Measurements from ENCODE around the gene CD99. TPM values are rescaled to one million over a fixed set of nuclear protein-coding genes. Genes with fewer than 3 reads are reported as not detected.

Gene CD99
- total and polyA plus RNA-seq, 4 donors: 292 to 416 (median 407) TPM

DNA sequence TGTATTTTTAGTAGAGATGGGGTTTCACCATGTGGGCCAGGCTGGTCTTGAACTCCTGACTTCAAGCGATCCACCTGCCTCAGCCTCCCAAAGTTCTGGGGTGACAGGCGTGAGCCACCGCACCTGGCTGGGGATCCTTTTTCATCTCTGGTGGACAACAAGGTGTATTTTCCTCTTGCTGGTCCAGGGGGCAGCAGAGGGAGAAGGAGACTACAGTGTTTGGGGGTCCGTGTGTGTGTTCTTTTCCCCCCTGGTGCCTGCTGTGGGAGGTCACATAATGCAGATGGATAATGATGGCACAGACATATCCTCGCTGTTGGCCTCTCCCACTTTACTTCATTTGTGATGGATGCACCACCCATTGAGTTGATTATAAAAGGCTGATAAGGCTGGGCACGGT is 39.0 kb upstream of the CD99 start:
- ATAC-seq (ENCODE audit: low FRiP score): no peak
- DNase-seq: no peak
- no peaks in the 10 kb centered on the region for H3K36me3 ChIP-seq (ENCODE audit: control insufficient read depth in 1 of 2, insufficient read depth in 2 of 2, low read length in 1 of 2)
- H3K9me3 ChIP-seq (ENCODE audit: control insufficient read depth, low read length): no peaks in the 10 kb centered on the region
- H3K27me3 ChIP-seq (ENCODE audit: control insufficient read depth in 1 of 2, insufficient read depth in 2 of 2, low read length in 1 of 2): no peaks in the 10 kb centered on the region
- 91 to 95% methylated on average over 6 of the region's 6 CpGs for WGBS, 2 donors
- H3K4me1 ChIP-seq (ENCODE audit: control insufficient read depth in 1 of 2, insufficient read depth in 2 of 2, low read length in 2 of 2): no peaks in the 10 kb centered on the region
- H3K4me3 ChIP-seq (ENCODE audit: low read length in 2 of 2): no peak overlapping the region
- intact Hi-C loops (cut with DNase I): no loop called here
- no peak overlapping the region for H3K27ac ChIP-seq (ENCODE audit: low read depth in 1 of 2, low read length in 2 of 2)

- intact Hi-C loops (cut with DNase I): no loop called here
- H3K27ac ChIP-seq (ENCODE audit: low read depth in 1 of 2, low read length in 2 of 2): no peak overlapping the region
- no peaks in the 10 kb centered on the region for H3K9me3 ChIP-seq (ENCODE audit: control insufficient read depth, low read length)
- H3K27me3 ChIP-seq (ENCODE audit: control insufficient read depth in 1 of 2, insufficient read depth in 2 of 2, low read length in 1 of 2): no peaks in the 10 kb centered on the region
- H3K4me3 ChIP-seq (ENCODE audit: low read length in 2 of 2): no peak overlapping the region
- H3K4me1 ChIP-seq (ENCODE audit: control insufficient read depth in 1 of 2, insufficient read depth in 2 of 2, low read length in 2 of 2): no peaks in the 10 kb centered on the region
- WGBS, 2 donors: 82% methylated on average over 13 of the region's 13 CpGs
- no peak for ATAC-seq (ENCODE audit: low FRiP score)
- H3K36me3 ChIP-seq (ENCODE audit: control insufficient read depth in 1 of 2, insufficient read depth in 2 of 2, low read length in 1 of 2): no peaks in the 10 kb centered on the region
- no peak for DNase-seq
Observed at GRCh38 chrX:2654436-2655340, 36.4 kb upstream of the CD99 start.

GRCh38 chrX:2656257-2656836 is 34.7 kb upstream of the CD99 start:
- no peaks in the 10 kb centered on the region for H3K27me3 ChIP-seq (ENCODE audit: control insufficient read depth in 1 of 2, insufficient read depth in 2 of 2, low read length in 1 of 2)
- WGBS, 2 donors: 89% methylated on average over 7 of the region's 7 CpGs

DNA sequence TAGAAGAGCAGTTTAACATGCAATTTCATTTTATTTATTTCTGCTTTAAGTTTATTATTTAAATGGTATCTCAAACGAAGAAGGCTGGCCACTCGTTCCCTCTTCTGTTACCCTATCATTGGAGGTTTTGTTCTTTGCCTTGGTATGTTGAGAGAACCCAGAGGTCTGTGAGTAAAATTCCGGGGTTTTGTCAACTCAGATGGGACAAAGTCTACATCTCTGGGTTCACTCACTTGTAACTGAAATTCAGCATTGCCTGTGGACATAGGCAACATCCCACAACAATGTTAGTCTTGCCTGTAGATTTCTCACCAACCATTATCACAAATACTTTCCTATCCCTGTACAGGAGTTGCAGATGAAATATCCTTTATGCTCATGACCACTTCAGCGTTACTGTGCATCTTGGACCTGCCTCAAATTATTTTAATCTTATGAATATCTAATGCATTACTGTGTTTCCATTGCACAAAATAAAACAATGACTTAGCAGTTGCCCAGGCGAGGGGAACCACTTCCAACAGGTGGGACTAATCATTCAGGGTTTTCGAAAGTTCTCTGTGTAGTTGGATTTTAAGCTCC is 33.5 kb upstream of the CD99 start:
- ATAC-seq (ENCODE audit: low FRiP score) (no peak), DNase-seq (no peak)
- intact Hi-C loops (cut with DNase I): no loop called here
- Histone ChIP-seq H3K36me3 (ENCODE audit: control insufficient read depth in 1 of 2, insufficient read depth in 2 of 2, low read length in 1 of 2) (no peaks in the 10 kb centered on the region), H3K27ac (ENCODE audit: low read depth in 1 of 2, low read length in 2 of 2) (no peak overlapping the region), H3K9me3 (ENCODE audit: control insufficient read depth, low read length) (no peaks in the 10 kb centered on the region), H3K4me3 (ENCODE audit: low read length in 2 of 2) (no peak overlapping the region), H3K27me3 (ENCODE audit: control insufficient read depth in 1 of 2, insufficient read depth in 2 of 2, low read length in 1 of 2) (no peaks in the 10 kb centered on the region), H3K4me1 (ENCODE audit: control insufficient read depth in 1 of 2, insufficient read depth in 2 of 2, low read length in 2 of 2) (no peaks in the 10 kb centered on the region)
- 83 to 91% methylated on average over 6 of the region's 6 CpGs for WGBS, 2 donors

More at GRCh38 chrX:2656257-2656836, 34.7 kb upstream of the CD99 start:
- Histone ChIP-seq H3K9me3 (ENCODE audit: control insufficient read depth, low read length) (no peaks in the 10 kb centered on the region), H3K4me3 (ENCODE audit: low read length in 2 of 2) (no peak overlapping the region), H3K4me1 (ENCODE audit: control insufficient read depth in 1 of 2, insufficient read depth in 2 of 2, low read length in 2 of 2) (no peaks in the 10 kb centered on the region), H3K27ac (ENCODE audit: low read depth in 1 of 2, low read length in 2 of 2) (no peak overlapping the region), H3K36me3 (ENCODE audit: control insufficient read depth in 1 of 2, insufficient read depth in 2 of 2, low read length in 1 of 2) (no peaks in the 10 kb centered on the region)
- no peak for DNase-seq
- intact Hi-C loops (cut with DNase I): no loop called here
- no peak for ATAC-seq (ENCODE audit: low FRiP score)

DNA sequence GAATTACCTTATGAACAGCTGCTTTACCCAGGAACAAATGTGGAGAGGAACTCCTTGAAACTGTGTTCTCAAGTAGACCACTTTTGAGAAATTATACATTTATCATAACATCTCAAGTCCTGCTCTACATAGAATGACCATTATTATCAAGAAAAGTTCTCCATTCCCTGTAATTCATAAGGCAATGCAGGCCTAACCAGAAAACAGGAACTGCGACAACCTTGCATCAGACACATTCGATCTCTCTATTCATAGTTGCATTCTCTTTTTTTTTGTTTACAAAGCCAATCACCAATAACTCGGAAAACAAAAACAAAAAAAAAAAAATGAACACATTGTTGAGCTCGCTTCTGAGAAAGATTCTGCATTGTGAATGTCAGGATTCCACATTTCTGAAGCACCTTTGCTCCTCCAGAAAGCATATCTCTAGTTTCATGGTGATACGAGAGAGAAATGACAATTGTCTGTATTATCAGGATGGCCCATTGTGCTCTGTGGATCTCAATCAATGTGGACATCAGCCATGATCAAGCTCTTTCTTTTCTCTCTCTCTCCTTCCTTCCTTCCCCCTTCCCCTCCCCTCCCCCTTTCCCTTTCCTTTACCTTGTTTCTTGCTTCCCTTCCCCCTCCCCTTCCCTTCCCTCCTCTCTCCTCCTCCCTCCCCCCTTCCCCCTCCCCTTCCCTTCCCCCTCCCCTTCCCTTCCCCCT is 32.4 kb upstream of the CD99 start:
- H3K27me3 ChIP-seq (ENCODE audit: control insufficient read depth in 1 of 2, insufficient read depth in 2 of 2, low read length in 1 of 2): no peaks in the 10 kb centered on the region
- WGBS, 2 donors: 88 to 91% methylated on average over 5 of the region's 5 CpGs
- no peak overlapping the region for H3K4me3 ChIP-seq (ENCODE audit: low read length in 2 of 2)
- no peaks in the 10 kb centered on the region for H3K4me1 ChIP-seq (ENCODE audit: control insufficient read depth in 1 of 2, insufficient read depth in 2 of 2, low read length in 2 of 2)
- no peaks in the 10 kb centered on the region for H3K9me3 ChIP-seq (ENCODE audit: control insufficient read depth, low read length)
- no peak for DNase-seq
- no peak overlapping the region for H3K27ac ChIP-seq (ENCODE audit: low read depth in 1 of 2, low read length in 2 of 2)
- H3K36me3 ChIP-seq (ENCODE audit: control insufficient read depth in 1 of 2, insufficient read depth in 2 of 2, low read length in 1 of 2): no peaks in the 10 kb centered on the region
- no peak for ATAC-seq (ENCODE audit: low FRiP score)
- intact Hi-C loops (cut with DNase I): no loop called here

GRCh38 chrX:2662586-2662985 is 28.5 kb upstream of the CD99 start:
- H3K36me3 ChIP-seq (ENCODE audit: control insufficient read depth in 1 of 2, insufficient read depth in 2 of 2, low read length in 1 of 2): no peaks in the 10 kb centered on the region
- intact Hi-C loops (cut with DNase I): no loop called here
- WGBS, 2 donors: 76 to 85% methylated on average over 5 of the region's 5 CpGs
- DNase-seq: no peak
- H3K27me3 ChIP-seq (ENCODE audit: control insufficient read depth in 1 of 2, insufficient read depth in 2 of 2, low read length in 1 of 2): no peaks in the 10 kb centered on the region
- no peak for ATAC-seq (ENCODE audit: low FRiP score)
- no peaks in the 10 kb centered on the region for H3K4me1 ChIP-seq (ENCODE audit: control insufficient read depth in 1 of 2, insufficient read depth in 2 of 2, low read length in 2 of 2)
- H3K9me3 ChIP-seq (ENCODE audit: control insufficient read depth, low read length): no peaks in the 10 kb centered on the region
- H3K4me3 ChIP-seq (ENCODE audit: low read length in 2 of 2): no peak overlapping the region
- no peak overlapping the region for H3K27ac ChIP-seq (ENCODE audit: low read depth in 1 of 2, low read length in 2 of 2)

- Histone ChIP-seq H3K4me3 (ENCODE audit: low read length in 2 of 2) (no peak overlapping the region), H3K36me3 (ENCODE audit: control insufficient read depth in 1 of 2, insufficient read depth in 2 of 2, low read length in 1 of 2) (no peaks in the 10 kb centered on the region), H3K4me1 (ENCODE audit: control insufficient read depth in 1 of 2, insufficient read depth in 2 of 2, low read length in 2 of 2) (no peaks in the 10 kb centered on the region), H3K9me3 (ENCODE audit: control insufficient read depth, low read length) (no peaks in the 10 kb centered on the region), H3K27me3 (ENCODE audit: control insufficient read depth in 1 of 2, insufficient read depth in 2 of 2, low read length in 1 of 2) (no peaks in the 10 kb centered on the region), H3K27ac (ENCODE audit: low read depth in 1 of 2, low read length in 2 of 2) (no peak overlapping the region)
- intact Hi-C loops (cut with DNase I): no loop called here
- WGBS, 2 donors: 14 to 36% methylated on average over 10 of the region's 10 CpGs
- peak in 1 of 2 donors; percentile 47 for DNase-seq
- no peak for ATAC-seq (ENCODE audit: low FRiP score)
Observed at GRCh38 chrX:2664502-2664901, 26.6 kb upstream of the CD99 start.

DNA sequence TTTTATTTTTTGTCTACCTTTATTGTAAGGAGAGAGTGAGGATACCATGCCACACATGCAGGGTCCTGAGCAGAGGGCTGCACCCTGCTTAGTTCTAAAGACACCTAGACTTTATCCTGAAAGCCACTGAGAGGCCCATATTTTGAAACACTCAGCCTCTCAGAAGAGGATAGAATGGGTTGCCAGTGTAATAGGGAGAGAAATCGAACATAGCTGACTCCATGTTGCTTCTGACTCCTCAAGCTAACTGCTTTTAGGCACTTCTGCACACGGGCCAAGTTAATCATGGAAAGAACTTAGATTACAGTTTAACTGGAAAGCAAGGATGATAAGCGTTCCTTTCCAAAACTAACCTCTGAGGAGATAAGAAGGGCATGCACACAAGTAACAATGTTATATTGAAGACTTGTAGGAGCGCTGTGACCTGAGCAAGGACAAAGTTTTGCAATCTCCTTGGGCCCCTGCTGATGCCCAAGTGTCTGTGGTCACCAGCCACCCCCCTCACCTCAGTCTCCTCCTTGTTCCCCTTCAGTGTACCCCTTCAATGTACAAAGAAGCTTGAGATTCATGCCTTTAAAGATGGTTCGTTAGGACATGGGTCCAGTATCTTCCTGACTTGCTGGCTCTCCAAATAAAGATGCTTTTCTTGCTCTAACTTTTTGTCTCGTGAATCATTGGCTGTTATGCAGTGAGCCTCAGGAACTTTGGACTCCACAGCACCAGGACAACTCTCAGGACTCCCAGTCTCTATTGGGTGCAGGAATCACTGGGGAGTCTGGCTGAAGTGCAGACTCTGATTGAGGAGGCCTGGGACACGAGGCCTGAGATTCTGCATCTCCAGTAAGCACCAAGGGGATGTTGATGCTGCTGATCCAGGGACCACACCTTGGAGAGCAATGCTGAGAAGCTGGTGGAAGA is 25.4 kb upstream of the CD99 start:
- Histone ChIP-seq H3K9me3 (ENCODE audit: control insufficient read depth, low read length) (no peaks in the 10 kb centered on the region), H3K4me1 (ENCODE audit: control insufficient read depth in 1 of 2, insufficient read depth in 2 of 2, low read length in 2 of 2) (no peaks in the 10 kb centered on the region), H3K27me3 (ENCODE audit: control insufficient read depth in 1 of 2, insufficient read depth in 2 of 2, low read length in 1 of 2) (no peaks in the 10 kb centered on the region), H3K27ac (ENCODE audit: low read depth in 1 of 2, low read length in 2 of 2) (no peak overlapping the region), H3K4me3 (ENCODE audit: low read length in 2 of 2) (no peak overlapping the region), H3K36me3 (ENCODE audit: control insufficient read depth in 1 of 2, insufficient read depth in 2 of 2, low read length in 1 of 2) (no peaks in the 10 kb centered on the region)
- WGBS, 2 donors: 42 to 44% methylated on average over 7 of the region's 7 CpGs
- DNase-seq (no peak), ATAC-seq (ENCODE audit: low FRiP score) (no peak)
- intact Hi-C loops (cut with DNase I): no loop called here
